GM10266 (cell line): ENCODE measurements around the gene FKBP2.
"Not testable (repeated sequence)": the region's sequence is repeated elsewhere in the genome, so short reads cannot be mapped to it uniquely, and the experiment has no call there.

Source experiments
- DNase-seq: peaks from one replicate; pipeline ENCODE4 v3.0.0; 2012; ENCODE audit errors: extremely low spot score
- TF ChIP-seq, protein P1 (sequence below): IDR thresholded peaks from 2 replicates; pipeline ENCODE4 v1.5.1; 2012; ENCODE audit warnings: mild to moderate bottlenecking, low read depth; ENCODE audit not compliant: control insufficient read depth, insufficient read depth; ENCODE audit errors: missing control alignments

Gene FKBP2

DNA sequence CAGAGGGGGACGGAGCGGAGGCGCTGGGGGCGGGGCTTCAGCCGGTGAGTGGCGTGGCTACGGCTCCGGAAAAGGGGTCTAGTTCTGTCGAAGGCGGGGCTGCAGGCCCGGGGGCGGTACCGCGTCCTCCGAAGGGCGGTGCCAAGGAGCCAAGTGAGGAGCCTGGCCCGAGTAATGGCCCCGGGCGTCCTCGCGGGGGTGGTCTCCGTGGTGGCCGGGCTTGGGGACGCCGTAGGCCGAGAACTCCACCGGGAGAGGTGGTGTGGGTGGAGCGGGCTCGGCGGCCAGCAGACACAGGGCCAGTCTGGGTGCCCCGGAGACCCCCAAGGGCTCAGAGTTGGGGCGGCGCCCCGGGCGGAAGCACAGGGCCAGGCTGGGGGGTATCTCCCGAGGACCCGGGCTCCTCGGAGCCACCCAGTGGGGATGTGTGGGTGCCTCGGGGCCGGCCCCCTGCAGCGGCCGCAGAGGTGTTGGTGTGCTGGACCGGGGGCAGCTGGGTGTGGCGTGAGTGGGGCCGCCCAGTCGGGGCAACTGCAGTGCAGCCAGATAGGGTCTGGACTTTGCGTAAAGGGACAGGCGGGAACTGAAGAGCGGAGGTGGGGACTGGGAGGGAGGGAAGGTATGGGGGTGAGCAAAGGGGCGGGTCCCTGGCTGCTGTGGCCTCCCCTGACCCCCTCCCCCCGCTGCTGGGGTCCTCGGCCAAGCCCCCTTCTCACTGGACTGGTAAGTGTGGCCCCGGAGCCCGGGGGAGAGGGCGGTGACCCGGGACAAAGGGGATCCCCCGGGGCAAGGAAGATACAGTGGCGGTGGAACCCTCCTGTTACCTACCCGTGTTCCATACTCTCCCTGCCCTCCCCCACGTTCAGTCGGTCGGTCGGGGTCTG is 838 bp downstream of the FKBP2 start:
- TF ChIP-seq, protein P1, sequence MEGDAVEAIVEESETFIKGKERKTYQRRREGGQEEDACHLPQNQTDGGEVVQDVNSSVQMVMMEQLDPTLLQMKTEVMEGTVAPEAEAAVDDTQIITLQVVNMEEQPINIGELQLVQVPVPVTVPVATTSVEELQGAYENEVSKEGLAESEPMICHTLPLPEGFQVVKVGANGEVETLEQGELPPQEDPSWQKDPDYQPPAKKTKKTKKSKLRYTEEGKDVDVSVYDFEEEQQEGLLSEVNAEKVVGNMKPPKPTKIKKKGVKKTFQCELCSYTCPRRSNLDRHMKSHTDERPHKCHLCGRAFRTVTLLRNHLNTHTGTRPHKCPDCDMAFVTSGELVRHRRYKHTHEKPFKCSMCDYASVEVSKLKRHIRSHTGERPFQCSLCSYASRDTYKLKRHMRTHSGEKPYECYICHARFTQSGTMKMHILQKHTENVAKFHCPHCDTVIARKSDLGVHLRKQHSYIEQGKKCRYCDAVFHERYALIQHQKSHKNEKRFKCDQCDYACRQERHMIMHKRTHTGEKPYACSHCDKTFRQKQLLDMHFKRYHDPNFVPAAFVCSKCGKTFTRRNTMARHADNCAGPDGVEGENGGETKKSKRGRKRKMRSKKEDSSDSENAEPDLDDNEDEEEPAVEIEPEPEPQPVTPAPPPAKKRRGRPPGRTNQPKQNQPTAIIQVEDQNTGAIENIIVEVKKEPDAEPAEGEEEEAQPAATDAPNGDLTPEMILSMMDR: no peak
- DNase-seq: peak; percentile 66

DNA sequence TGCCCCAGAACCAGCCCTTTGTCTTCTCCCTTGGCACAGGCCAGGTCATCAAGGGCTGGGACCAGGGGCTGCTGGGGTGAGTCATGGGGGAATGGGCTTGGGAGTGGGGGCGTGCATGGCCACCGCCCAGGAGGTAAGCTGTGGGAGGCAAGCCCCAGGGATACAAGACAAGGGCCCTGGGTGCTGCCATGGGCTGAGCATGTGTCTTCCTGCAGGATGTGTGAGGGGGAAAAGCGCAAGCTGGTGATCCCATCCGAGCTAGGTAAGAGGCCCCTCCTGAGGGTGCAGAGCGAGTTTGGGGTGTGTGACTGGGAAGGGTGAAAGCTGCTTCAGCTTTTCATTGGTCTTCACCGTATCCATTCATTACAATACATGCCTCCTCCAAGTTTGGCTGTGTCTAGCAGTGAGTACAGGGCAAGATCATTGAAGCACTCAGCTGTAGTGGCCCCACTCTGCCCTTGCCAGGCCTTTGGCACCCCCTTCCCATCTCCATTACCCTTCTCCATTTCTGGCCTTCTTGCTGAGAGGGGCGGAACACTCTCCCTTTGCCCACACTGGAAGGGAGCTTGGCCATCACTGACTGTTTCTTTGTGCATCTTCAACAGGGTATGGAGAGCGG is 2.5 kb downstream of the FKBP2 start:
- TF ChIP-seq, protein P1: no peak
- no peak for DNase-seq

DNA sequence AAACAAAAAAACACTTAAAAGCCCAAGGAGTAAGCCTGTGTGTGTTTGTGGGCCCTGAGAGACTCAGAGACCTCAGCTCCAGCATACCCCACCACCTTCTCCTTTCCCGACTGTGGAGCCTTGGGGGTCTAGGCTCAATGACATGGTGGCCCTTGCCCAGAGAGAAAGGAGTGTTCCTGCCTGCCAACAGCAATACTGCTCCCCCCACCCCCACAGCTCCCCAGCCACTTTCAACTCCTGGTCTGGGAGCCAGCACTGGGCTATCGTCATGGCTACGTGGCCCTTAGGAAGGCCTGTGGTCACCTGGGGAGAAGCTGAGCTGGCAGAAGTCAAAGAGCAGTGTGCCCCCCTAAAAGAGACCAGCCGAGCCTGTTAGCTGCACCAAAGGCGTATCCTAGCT is 3.2 kb downstream of the FKBP2 start:
- TF ChIP-seq, protein P1: no peak
- DNase-seq: no peak

DNA sequence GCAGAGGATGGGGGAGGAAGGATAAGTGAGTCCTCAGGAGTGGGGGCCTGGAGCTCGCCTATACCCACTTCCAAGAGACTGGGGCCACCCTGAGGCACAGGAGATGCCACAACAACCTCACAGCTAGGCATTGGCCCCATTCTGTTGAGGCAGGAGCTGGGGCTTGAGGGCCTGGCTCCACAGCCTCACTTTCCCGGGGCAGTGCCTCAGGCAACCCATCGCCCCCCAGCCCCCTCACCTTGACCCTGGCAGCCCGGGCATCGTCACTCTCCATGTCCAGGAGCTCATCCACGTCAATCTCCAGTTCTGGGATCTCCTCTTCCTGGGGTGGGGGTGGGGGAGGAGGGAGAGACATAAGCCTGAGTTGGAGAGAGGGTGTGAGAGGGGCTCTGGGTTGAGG is 4.1 kb downstream of the FKBP2 start:
- TF ChIP-seq, protein P1: no peak
- DNase-seq: no peak

DNA sequence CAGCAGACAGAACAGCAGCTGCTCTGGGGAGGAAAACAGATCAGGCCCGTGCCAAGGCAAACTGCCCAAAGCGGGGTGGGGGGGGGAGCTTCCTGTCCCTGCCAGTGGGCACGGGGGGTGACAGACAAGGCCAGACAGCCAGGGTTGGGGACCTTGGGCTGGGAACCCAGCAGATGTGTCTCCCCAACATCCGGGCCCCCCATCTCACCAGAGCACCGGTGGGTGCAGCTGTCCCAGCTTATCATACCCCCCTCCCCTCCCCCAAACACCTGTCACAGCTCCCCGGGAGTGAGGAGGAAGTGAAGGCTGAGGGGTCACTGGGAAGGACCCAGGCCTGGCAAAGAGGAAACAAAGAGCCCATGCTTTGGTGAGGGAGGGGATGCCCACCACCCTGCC is 4.5 kb downstream of the FKBP2 start:
- no peak for DNase-seq
- TF ChIP-seq, protein P1: no peak

DNA sequence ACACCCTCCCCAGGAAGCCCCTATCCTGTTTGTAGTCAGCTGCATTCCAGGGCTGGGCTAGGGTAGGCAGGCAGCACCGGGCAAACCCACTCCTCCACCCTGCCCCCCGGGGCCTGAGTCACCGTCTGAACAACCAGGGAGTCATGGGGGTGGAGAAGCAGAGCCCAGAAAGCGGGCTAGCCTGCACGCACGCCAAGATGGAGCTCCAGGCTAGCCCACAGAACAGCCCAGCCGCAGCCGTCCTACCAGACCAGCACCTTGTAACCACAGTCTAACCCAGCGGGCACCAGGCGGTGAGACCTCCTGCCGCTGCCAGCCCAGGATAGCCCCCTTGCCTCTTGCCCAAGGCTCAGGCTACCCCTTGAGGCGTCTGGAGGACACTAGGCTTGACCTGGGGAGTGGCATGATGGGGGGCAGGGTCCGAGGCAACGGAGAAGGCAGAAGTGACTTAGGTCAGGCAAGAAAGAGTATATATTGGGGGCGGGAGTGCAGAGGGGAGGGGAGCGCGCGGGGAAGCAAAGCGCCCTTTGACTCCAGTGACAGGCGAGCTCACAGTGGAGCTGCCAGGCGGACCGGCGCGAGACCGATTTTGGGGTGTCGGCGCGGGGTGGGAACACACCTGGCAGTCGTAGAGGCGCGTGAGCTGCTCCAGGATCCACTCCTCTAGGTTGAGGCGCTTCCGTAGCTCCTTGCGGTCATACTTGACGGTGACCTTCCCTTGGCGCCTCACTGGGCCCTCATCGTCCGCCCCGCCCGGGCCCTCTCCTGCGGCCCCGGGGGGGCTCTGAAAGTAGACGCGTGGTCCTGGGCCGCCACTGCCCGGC is 5.1 kb downstream of the FKBP2 start:
- no peak for DNase-seq
- TF ChIP-seq, protein P1: no peak

DNA sequence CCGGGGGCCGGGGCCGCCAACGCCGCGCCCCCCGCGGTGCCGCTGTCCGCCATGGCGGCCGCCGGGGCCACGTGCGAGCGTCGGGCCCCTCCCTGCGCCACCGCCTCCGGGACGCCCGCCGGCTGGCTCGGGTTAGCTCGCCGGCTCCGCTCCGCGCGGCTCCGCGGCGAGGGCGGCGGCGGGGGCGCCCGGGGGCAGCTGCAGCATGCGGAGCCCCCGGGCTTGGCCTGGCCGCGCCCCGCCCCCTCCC is 5.7 kb downstream of the FKBP2 start:
- DNase-seq: not testable (repeated sequence)
